ENCODE measurements around the gene TSPAN17.
"Not testable (repeated sequence)": the region's sequence is repeated elsewhere in the genome, so short reads cannot be mapped to it uniquely, and the experiment has no call there.

TSPAN17 gene

GRCh38 chr5:176692839-176693476 lies 45.7 kb downstream of the TSPAN17 start:
- Histone ChIP-seq H3K27ac (ENCODE audit: low read depth, low read length) (no peak overlapping the region), H3K27me3 (ENCODE audit: control insufficient read depth in 1 of 2, insufficient read depth in 2 of 2, low read length in 2 of 2) (peaks cover 10% of the 10 kb centered on the region in 2 donors), H3K4me3 (ENCODE audit: low read depth in 1 of 2, low read length in 2 of 2) (peak overlapping the region; percentile 5 to 34), H3K9me3 (ENCODE audit: control insufficient read depth in 1 of 2, low read length in 2 of 2) (no peaks in the 10 kb centered on the region), H3K9ac (ENCODE audit: low read depth in 1 of 2, low read length in 2 of 2) (no peak overlapping the region), H3K4me1 (ENCODE audit: control insufficient read depth in 1 of 2, insufficient read depth in 2 of 2, low read length in 2 of 2) (peaks cover 14 to 19% of the 10 kb centered on the region in 2 donors), H3K36me3 (ENCODE audit: control insufficient read depth in 1 of 2, insufficient read depth in 2 of 2, low read length in 2 of 2) (no peaks in the 10 kb centered on the region)

GRCh38 chr5:176693477-176693851 lies 46.2 kb downstream of the TSPAN17 start:
- H3K9ac ChIP-seq (ENCODE audit: low read depth in 1 of 2, low read length in 2 of 2), result no peak overlapping the region
- no peak overlapping the region for H3K27ac ChIP-seq (ENCODE audit: low read depth, low read length)
- H3K36me3 ChIP-seq (ENCODE audit: control insufficient read depth in 1 of 2, insufficient read depth in 2 of 2, low read length in 2 of 2), result no peaks in the 10 kb centered on the region
- H3K4me1 ChIP-seq (ENCODE audit: control insufficient read depth in 1 of 2, insufficient read depth in 2 of 2, low read length in 2 of 2), result peaks cover 14 to 19% of the 10 kb centered on the region in 2 donors
- peak overlapping the region in 1 of 2 donors; percentile 34 for H3K4me3 ChIP-seq (ENCODE audit: low read depth in 1 of 2, low read length in 2 of 2)
- peaks cover 10% of the 10 kb centered on the region in 2 donors for H3K27me3 ChIP-seq (ENCODE audit: control insufficient read depth in 1 of 2, insufficient read depth in 2 of 2, low read length in 2 of 2)
- H3K9me3 ChIP-seq (ENCODE audit: control insufficient read depth in 1 of 2, low read length in 2 of 2), result no peaks in the 10 kb centered on the region

- Histone ChIP-seq H3K9ac (ENCODE audit: low read depth in 1 of 2, low read length in 2 of 2) (no peak overlapping the region), H3K4me3 (ENCODE audit: low read depth in 1 of 2, low read length in 2 of 2) (no peak overlapping the region), H3K27me3 (ENCODE audit: control insufficient read depth in 1 of 2, insufficient read depth in 2 of 2, low read length in 2 of 2) (peaks cover 10% of the 10 kb centered on the region in 2 donors), H3K27ac (ENCODE audit: low read depth, low read length) (no peak overlapping the region), H3K4me1 (ENCODE audit: control insufficient read depth in 1 of 2, insufficient read depth in 2 of 2, low read length in 2 of 2) (peaks cover 14 to 19% of the 10 kb centered on the region in 2 donors), H3K9me3 (ENCODE audit: control insufficient read depth in 1 of 2, low read length in 2 of 2) (no peaks in the 10 kb centered on the region), H3K36me3 (ENCODE audit: control insufficient read depth in 1 of 2, insufficient read depth in 2 of 2, low read length in 2 of 2) (no peaks in the 10 kb centered on the region)
Observed at GRCh38 chr5:176694146-176694545, 46.9 kb downstream of the TSPAN17 start.

- Histone ChIP-seq H3K4me3 (ENCODE audit: low read depth in 1 of 2, low read length in 2 of 2) (no peak overlapping the region), H3K9ac (ENCODE audit: low read depth in 1 of 2, low read length in 2 of 2) (no peak overlapping the region), H3K27me3 (ENCODE audit: control insufficient read depth in 1 of 2, insufficient read depth in 2 of 2, low read length in 2 of 2) (peaks cover 10% of the 10 kb centered on the region in 2 donors), H3K4me1 (ENCODE audit: control insufficient read depth in 1 of 2, insufficient read depth in 2 of 2, low read length in 2 of 2) (peaks cover 14 to 19% of the 10 kb centered on the region in 2 donors), H3K27ac (ENCODE audit: low read depth, low read length) (no peak overlapping the region), H3K9me3 (ENCODE audit: control insufficient read depth in 1 of 2, low read length in 2 of 2) (no peaks in the 10 kb centered on the region), H3K36me3 (ENCODE audit: control insufficient read depth in 1 of 2, insufficient read depth in 2 of 2, low read length in 2 of 2) (no peaks in the 10 kb centered on the region)
Observed at GRCh38 chr5:176694631-176695030, 47.3 kb downstream of the TSPAN17 start.

GRCh38 chr5:176695073-176695472 lies 47.8 kb downstream of the TSPAN17 start:
- H3K9me3 ChIP-seq (ENCODE audit: control insufficient read depth in 1 of 2, low read length in 2 of 2), result no peaks in the 10 kb centered on the region
- H3K4me3 ChIP-seq (ENCODE audit: low read depth in 1 of 2, low read length in 2 of 2), result no peak overlapping the region
- H3K27ac ChIP-seq (ENCODE audit: low read depth, low read length), result no peak overlapping the region
- no peak overlapping the region for H3K9ac ChIP-seq (ENCODE audit: low read depth in 1 of 2, low read length in 2 of 2)
- H3K36me3 ChIP-seq (ENCODE audit: control insufficient read depth in 1 of 2, insufficient read depth in 2 of 2, low read length in 2 of 2), result no peaks in the 10 kb centered on the region
- H3K27me3 ChIP-seq (ENCODE audit: control insufficient read depth in 1 of 2, insufficient read depth in 2 of 2, low read length in 2 of 2), result peaks cover 6 to 10% of the 10 kb centered on the region in 2 donors
- H3K4me1 ChIP-seq (ENCODE audit: control insufficient read depth in 1 of 2, insufficient read depth in 2 of 2, low read length in 2 of 2), result peaks cover 14 to 19% of the 10 kb centered on the region in 2 donors

GRCh38 chr5:176697267-176697933 lies 50.1 kb downstream of the TSPAN17 start:
- H3K27me3 ChIP-seq (ENCODE audit: control insufficient read depth in 1 of 2, insufficient read depth in 2 of 2, low read length in 2 of 2), result peaks cover 3 to 10% of the 10 kb centered on the region in 2 donors
- H3K27ac ChIP-seq (ENCODE audit: low read depth, low read length), result no peak overlapping the region
- H3K36me3 ChIP-seq (ENCODE audit: control insufficient read depth in 1 of 2, insufficient read depth in 2 of 2, low read length in 2 of 2), result no peaks in the 10 kb centered on the region
- H3K4me1 ChIP-seq (ENCODE audit: control insufficient read depth in 1 of 2, insufficient read depth in 2 of 2, low read length in 2 of 2), result peaks cover 11 to 14% of the 10 kb centered on the region in 2 donors
- no peaks in the 10 kb centered on the region for H3K9me3 ChIP-seq (ENCODE audit: control insufficient read depth in 1 of 2, low read length in 2 of 2)
- H3K9ac ChIP-seq (ENCODE audit: low read depth in 1 of 2, low read length in 2 of 2), result no peak overlapping the region
- no peak overlapping the region for H3K4me3 ChIP-seq (ENCODE audit: low read depth in 1 of 2, low read length in 2 of 2)

- Histone ChIP-seq H3K9me3 (ENCODE audit: control insufficient read depth in 1 of 2, low read length in 2 of 2) (no peaks in the 10 kb centered on the region), H3K4me1 (ENCODE audit: control insufficient read depth in 1 of 2, insufficient read depth in 2 of 2, low read length in 2 of 2) (peaks cover 7 to 8% of the 10 kb centered on the region in 2 donors), H3K27me3 (ENCODE audit: control insufficient read depth in 1 of 2, insufficient read depth in 2 of 2, low read length in 2 of 2) (peaks cover 3 to 4% of the 10 kb centered on the region in 2 donors), H3K27ac (ENCODE audit: low read depth, low read length) (no peak overlapping the region), H3K36me3 (ENCODE audit: control insufficient read depth in 1 of 2, insufficient read depth in 2 of 2, low read length in 2 of 2) (no peaks in the 10 kb centered on the region), H3K4me3 (ENCODE audit: low read depth in 1 of 2, low read length in 2 of 2) (no peak overlapping the region), H3K9ac (ENCODE audit: low read depth in 1 of 2, low read length in 2 of 2) (no peak overlapping the region)
Observed at GRCh38 chr5:176697934-176698538, 50.8 kb downstream of the TSPAN17 start.

- not testable (repeated sequence) for H3K4me3 ChIP-seq (ENCODE audit: low read depth in 1 of 2, low read length in 2 of 2); H3K9me3 ChIP-seq (ENCODE audit: control insufficient read depth in 1 of 2, low read length in 2 of 2); H3K4me1 ChIP-seq (ENCODE audit: control insufficient read depth in 1 of 2, insufficient read depth in 2 of 2, low read length in 2 of 2); H3K36me3 ChIP-seq (ENCODE audit: control insufficient read depth in 1 of 2, insufficient read depth in 2 of 2, low read length in 2 of 2); H3K27me3 ChIP-seq (ENCODE audit: control insufficient read depth in 1 of 2, insufficient read depth in 2 of 2, low read length in 2 of 2); H3K27ac ChIP-seq (ENCODE audit: low read depth, low read length); H3K9ac ChIP-seq (ENCODE audit: low read depth in 1 of 2, low read length in 2 of 2)
Observed at GRCh38 chr5:176699446-176699845, 52.2 kb downstream of the TSPAN17 start.

GRCh38 chr5:176700239-176700847 lies 53.1 kb downstream of the TSPAN17 start:
- Histone ChIP-seq H3K9me3 (ENCODE audit: control insufficient read depth in 1 of 2, low read length in 2 of 2) (no peaks in the 10 kb centered on the region), H3K27ac (ENCODE audit: low read depth, low read length) (no peak overlapping the region), H3K4me3 (ENCODE audit: low read depth in 1 of 2, low read length in 2 of 2) (no peak overlapping the region), H3K36me3 (ENCODE audit: control insufficient read depth in 1 of 2, insufficient read depth in 2 of 2, low read length in 2 of 2) (no peaks in the 10 kb centered on the region), H3K9ac (ENCODE audit: low read depth in 1 of 2, low read length in 2 of 2) (no peak overlapping the region), H3K4me1 (ENCODE audit: control insufficient read depth in 1 of 2, insufficient read depth in 2 of 2, low read length in 2 of 2) (no peaks in the 10 kb centered on the region), H3K27me3 (ENCODE audit: control insufficient read depth in 1 of 2, insufficient read depth in 2 of 2, low read length in 2 of 2) (peaks cover 0 to 14% of the 10 kb centered on the region in 2 donors)
